ENCODE measurements around the gene HIVEP2. TPM values are rescaled to one million over a fixed set of nuclear protein-coding genes. Genes with fewer than 3 reads are reported as not detected.

HIVEP2 gene
- total RNA-seq, 1 donor from 2014 or later = 12.6 TPM

- intact Hi-C loops (cut with DNase I) = no loop called here
- DNase-seq (ENCODE audit: missing footprints) = no peak
- no peak for ATAC-seq
Observed at GRCh38 chr6:142838821-142839685, 105.9 kb downstream of the HIVEP2 start.

- intact Hi-C loops (cut with DNase I) = no loop called here
- DNase-seq (ENCODE audit: missing footprints) (no peak), ATAC-seq (no peak)
Observed at GRCh38 chr6:142835787-142836535, 109.0 kb downstream of the HIVEP2 start.

- intact Hi-C loops (cut with DNase I) = no loop called here
- no peak for ATAC-seq
- no peak for DNase-seq (ENCODE audit: missing footprints)
Observed at GRCh38 chr6:142834853-142835252, 110.1 kb downstream of the HIVEP2 start.

- no peak for ATAC-seq
- no peak for DNase-seq (ENCODE audit: missing footprints)
- intact Hi-C loops (cut with DNase I) = no loop called here
Observed at GRCh38 chr6:142833798-142834197, 111.2 kb downstream of the HIVEP2 start.

- intact Hi-C loops (cut with DNase I) = no loop called here
- DNase-seq (ENCODE audit: missing footprints) (no peak), ATAC-seq (no peak)
Observed at GRCh38 chr6:142833054-142833453, 111.9 kb downstream of the HIVEP2 start.

GRCh38 chr6:142830807-142831206, 114.2 kb downstream of the HIVEP2 start:
- DNase-seq (ENCODE audit: missing footprints) (no peak), ATAC-seq (no peak)
- intact Hi-C loops (cut with DNase I) = no loop called here

GRCh38 chr6:142830116-142830710, 114.8 kb downstream of the HIVEP2 start:
- no peak for DNase-seq (ENCODE audit: missing footprints)
- ATAC-seq = no peak
- intact Hi-C loops (cut with DNase I) = no loop called here

GRCh38 chr6:142829556-142829955, 115.4 kb downstream of the HIVEP2 start:
- no peak for DNase-seq (ENCODE audit: missing footprints)
- intact Hi-C loops (cut with DNase I) = loop anchor here (5.0 kb wide), 1 partner anchor 118 kb away; the partner anchor contains the start of gene HIVEP2
- no peak for ATAC-seq

GRCh38 chr6:142827991-142828390, 117.0 kb downstream of the HIVEP2 start:
- ATAC-seq (no peak), DNase-seq (ENCODE audit: missing footprints) (no peak)
- intact Hi-C loops (cut with DNase I) = loop anchor here (5.0 kb wide), 1 partner anchor 119 kb away; the partner anchor contains the start of gene HIVEP2

- DNase-seq (ENCODE audit: missing footprints) (no peak), ATAC-seq (peak; percentile 47)
- intact Hi-C loops (cut with DNase I) = loop anchor here (5.0 kb wide), 1 partner anchor 120 kb away; the partner anchor contains the start of gene HIVEP2
Observed at GRCh38 chr6:142827369-142827768, 117.6 kb downstream of the HIVEP2 start.

GRCh38 chr6:142825760-142826159, 119.2 kb downstream of the HIVEP2 start:
- intact Hi-C loops (cut with DNase I) = loop anchor here (5.0 kb wide), 1 partner anchor 122 kb away; the partner anchor contains the start of gene HIVEP2
- no peak for ATAC-seq
- no peak for DNase-seq (ENCODE audit: missing footprints)

- intact Hi-C loops (cut with DNase I) = no loop called here
- DNase-seq (ENCODE audit: missing footprints) (no peak), ATAC-seq (peak; percentile 17)
Observed at GRCh38 chr6:142824426-142824825, 120.5 kb downstream of the HIVEP2 start.

GRCh38 chr6:142823256-142823902, 121.6 kb downstream of the HIVEP2 start:
- intact Hi-C loops (cut with DNase I) = no loop called here
- DNase-seq (ENCODE audit: missing footprints) (no peak), ATAC-seq (no peak)

GRCh38 chr6:142822842-142823241, 122.1 kb downstream of the HIVEP2 start:
- intact Hi-C loops (cut with DNase I) = no loop called here
- no peak for ATAC-seq
- no peak for DNase-seq (ENCODE audit: missing footprints)

- intact Hi-C loops (cut with DNase I) = no loop called here
- ATAC-seq = no peak
Observed at GRCh38 chr6:142822383-142822782, 122.6 kb downstream of the HIVEP2 start.

GRCh38 chr6:142821860-142822259, 123.1 kb downstream of the HIVEP2 start:
- ATAC-seq = peak; percentile 36
- intact Hi-C loops (cut with DNase I) = no loop called here
- DNase-seq (ENCODE audit: missing footprints) = no peak

More at GRCh38 chr6:142822383-142822782, 122.6 kb downstream of the HIVEP2 start:
- DNase-seq (ENCODE audit: missing footprints) = no peak

- intact Hi-C loops (cut with DNase I) = no loop called here
- DNase-seq (ENCODE audit: missing footprints) = no peak
- ATAC-seq = no peak
Observed at GRCh38 chr6:142821164-142821716, 123.7 kb downstream of the HIVEP2 start.

- DNase-seq (ENCODE audit: missing footprints) (no peak), ATAC-seq (no peak)
- intact Hi-C loops (cut with DNase I) = no loop called here
Observed at GRCh38 chr6:142820338-142821051, 124.5 kb downstream of the HIVEP2 start.
